GM11168 (cell line): ENCODE measurements around the gene CAMK2N2.

ENCODE experiments used
- in situ Hi-C: fragments of 300-500 bp; cut with MboI; formaldehyde crosslinking; loops from one replicate; pipeline ENCODE4 v1.12.0; 2022; ENCODE audit warnings: low sequenced_read_pairs; ENCODE audit not compliant: unreplicated experiment

The CAMK2N2 gene

GRCh38 chr3:184230081-184230602 lies 31.2 kb downstream of the CAMK2N2 start:
- in situ Hi-C loops, result no loop called here

GRCh38 chr3:184229394-184230080 lies 31.8 kb downstream of the CAMK2N2 start, which contains the start of gene VWA5B2:
TSS of gene VWA5B2 (plus strand) at chr3:184229585. CDS start at chr3:184230529, 944 bp downstream.
- in situ Hi-C loops, result no loop called here

- in situ Hi-C loops, result no loop called here
Measured at GRCh38 chr3:184228376-184229137, 32.8 kb downstream of the CAMK2N2 start.

DNA sequence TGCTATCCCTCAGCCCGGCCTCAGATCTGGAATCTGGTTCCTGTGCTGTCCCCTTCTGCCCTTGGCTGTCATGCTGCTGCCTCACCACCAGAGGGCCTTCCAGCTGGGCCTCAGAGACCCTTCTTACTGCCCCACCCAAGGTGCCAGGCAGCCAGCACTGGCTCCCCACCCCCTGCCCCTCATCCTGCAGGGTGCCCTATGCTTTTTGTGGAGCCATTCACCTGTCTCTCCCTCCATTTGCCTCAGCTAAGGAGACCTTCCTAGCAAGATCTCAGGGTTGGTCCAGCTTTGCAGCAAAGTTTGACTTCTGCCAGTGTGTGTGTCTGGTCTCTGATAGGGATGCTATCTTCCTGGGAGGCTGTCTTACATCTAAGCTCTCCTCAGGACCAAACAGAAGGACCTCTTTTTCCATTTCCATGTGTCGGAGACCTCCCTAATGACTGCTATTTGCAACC lies 33.8 kb downstream of the CAMK2N2 start:
- in situ Hi-C loops, result no loop called here

GRCh38 chr3:184223946-184224345 lies 37.4 kb downstream of the CAMK2N2 start:
- in situ Hi-C loops, result no loop called here

DNA sequence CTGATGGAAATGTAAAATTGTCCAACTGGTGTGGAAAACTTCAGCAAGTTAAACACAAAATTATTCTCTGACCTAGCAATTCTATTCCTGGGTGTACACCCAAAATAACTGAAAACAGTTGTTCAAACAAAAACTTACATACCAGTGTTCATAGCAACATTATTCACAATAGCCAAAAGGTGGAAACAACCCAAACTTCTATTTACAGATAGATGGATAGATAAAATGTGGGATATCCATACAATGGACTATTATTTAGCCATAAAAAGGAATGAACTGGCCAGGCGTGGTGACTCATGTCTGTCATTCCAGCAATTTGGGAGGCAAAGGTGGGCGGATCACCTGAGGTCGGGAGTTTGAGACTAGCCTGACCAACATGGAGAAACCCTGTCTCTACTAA lies 38.8 kb downstream of the CAMK2N2 start:
- in situ Hi-C loops, result no loop called here

- in situ Hi-C loops, result no loop called here
Measured at GRCh38 chr3:184218814-184219213, 42.5 kb downstream of the CAMK2N2 start.

- in situ Hi-C loops, result no loop called here
Measured at GRCh38 chr3:184211718-184212117, 49.6 kb downstream of the CAMK2N2 start.

DNA sequence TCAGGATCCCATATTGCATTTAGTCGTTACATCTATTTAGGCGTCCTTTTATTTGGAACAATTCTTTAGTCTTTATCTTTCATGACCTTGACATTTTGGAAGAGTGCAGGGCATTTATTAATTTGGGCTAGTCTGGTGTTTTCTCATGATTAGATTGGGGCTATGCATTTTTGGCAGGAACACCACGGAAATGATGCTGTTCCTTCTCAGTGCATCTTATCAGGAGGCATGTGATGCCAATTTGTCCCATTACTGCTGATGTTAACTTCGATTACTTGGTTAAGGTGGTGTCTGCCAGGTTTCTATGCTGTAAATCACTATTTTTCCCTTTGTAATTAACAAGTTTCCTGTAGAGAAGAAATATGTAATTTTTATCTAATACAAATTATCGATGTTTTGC lies 50.1 kb downstream of the CAMK2N2 start:
- in situ Hi-C loops, result no loop called here
